ENCODE measurements around the gene TRIM17.

Gene TRIM17

DNA sequence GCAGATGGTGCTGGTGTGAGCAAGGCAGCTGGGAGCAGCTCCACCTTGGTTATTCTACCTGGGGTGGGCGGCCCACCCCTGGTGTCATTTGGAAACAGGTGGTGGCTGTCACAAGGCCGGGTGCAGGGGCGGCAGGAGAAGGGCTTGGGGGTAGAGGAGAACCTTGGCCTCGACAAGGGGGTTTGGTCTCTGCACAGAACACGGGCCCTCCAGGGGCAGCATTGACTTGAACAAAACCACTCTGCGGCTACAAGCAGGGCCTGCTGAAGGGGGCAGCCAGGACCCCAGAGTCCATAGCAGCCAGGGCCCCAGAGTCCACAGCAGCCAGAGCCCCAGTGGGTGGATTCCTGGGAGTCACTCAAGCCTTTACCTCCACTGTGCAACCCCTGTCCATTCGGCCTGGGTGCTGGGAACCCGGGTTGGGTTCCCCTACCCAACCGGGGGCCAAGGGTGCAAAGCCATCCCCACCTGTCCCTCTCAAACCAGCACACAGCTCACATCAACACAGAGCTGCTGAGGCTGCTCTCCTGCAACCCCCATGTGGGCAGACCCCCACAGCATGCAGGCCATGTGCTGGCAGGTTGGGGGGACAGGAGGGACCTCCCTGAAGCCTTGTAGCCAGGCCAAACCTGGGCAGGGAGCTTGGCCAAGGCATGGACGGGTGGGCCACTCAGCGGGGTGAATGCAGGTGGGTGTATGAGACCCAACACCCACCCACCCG lies 17.8 kb downstream of the TRIM17 start:
- in situ Hi-C loops (cut with MboI; ENCODE audit: low sequenced_read_pairs): no loop called here
- H3K9me3 ChIP-seq: no peaks in the 10 kb centered on the region
- no peaks in the 10 kb centered on the region for H3K4me1 ChIP-seq
- no peaks in the 10 kb centered on the region for H3K27me3 ChIP-seq (ENCODE audit: low read depth)
- DNase-seq (ENCODE audit: low spot score in 2 of 2): no peak
- no peak overlapping the region for H3K4me3 ChIP-seq
- H3K36me3 ChIP-seq (replicated peaks): peaks cover 64% of the 10 kb centered on the region

DNA sequence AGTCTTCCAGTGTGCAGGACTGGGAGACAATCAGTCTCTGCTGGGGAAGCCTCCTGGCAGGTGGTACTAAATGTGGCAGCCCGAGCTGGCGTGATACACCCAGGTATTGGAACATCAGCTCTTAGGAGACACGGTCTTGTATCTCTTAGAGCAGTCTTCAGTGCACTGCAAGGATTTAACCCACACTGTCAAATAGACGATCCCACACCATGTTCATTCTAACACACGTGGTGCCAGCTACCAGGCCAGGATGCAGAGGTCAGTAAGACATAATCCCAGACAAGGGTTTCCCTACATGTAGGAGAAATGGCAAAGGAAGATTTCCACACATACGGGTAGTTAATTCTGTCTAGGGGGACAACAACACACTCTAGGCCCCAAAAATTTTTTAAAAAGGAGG lies 18.7 kb downstream of the TRIM17 start:
- H3K9me3 ChIP-seq: no peaks in the 10 kb centered on the region
- DNase-seq (ENCODE audit: low spot score in 2 of 2): no peak
- H3K27me3 ChIP-seq (ENCODE audit: low read depth): no peaks in the 10 kb centered on the region
- H3K4me1 ChIP-seq: no peaks in the 10 kb centered on the region
- in situ Hi-C loops (cut with MboI; ENCODE audit: low sequenced_read_pairs): no loop called here
- peaks cover 62% of the 10 kb centered on the region for H3K36me3 ChIP-seq (replicated peaks)
- H3K4me3 ChIP-seq: no peak overlapping the region

DNA sequence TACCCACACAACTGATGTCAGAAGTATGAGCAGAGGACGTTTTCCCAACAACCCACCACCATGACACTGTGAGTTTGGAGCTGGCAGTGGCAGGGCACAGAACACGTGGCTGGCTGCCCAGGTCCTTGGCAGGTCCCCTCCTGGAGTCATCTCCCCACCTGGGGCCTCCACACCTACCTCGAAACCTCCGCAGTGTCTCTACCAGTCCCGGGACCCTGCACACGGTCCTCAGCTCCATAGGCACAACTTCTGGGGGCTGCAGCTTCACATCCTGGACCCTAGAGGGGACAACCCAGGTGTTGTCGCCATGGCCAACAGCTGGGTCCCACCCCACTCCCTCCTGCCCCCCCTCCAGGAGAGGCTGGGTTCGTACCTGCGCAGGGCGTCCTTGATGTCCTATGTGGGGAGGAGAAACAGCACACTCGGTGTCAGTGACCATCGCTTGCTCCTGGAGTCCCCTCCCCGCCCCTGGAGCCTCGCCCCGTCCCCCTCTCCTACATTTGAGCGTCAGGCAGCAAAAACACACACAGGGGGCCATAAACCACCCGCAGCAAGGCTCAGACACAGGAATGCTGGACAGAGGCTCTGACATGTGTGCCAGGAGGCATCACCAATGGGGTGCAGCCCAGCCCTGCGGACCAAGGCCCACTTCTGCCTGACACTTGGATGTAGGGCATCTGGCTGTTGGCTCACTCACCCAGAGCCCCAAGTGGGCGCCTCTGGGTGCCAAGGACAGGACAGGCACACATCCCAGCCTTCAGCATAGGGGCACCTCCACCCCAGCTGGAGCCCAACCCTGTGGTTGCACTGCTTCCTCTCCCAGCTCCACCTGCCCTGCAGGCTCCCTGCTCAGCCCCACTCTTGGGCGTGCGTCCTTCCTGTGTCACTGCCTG lies 19.6 kb downstream of the TRIM17 start:
- no peak overlapping the region for H3K4me3 ChIP-seq
- no peaks in the 10 kb centered on the region for H3K4me1 ChIP-seq
- H3K9me3 ChIP-seq: no peaks in the 10 kb centered on the region
- in situ Hi-C loops (cut with MboI; ENCODE audit: low sequenced_read_pairs): no loop called here
- H3K36me3 ChIP-seq (replicated peaks): peaks cover 55% of the 10 kb centered on the region
- no peak for DNase-seq (ENCODE audit: low spot score in 2 of 2)
- H3K27me3 ChIP-seq (ENCODE audit: low read depth): no peaks in the 10 kb centered on the region

DNA sequence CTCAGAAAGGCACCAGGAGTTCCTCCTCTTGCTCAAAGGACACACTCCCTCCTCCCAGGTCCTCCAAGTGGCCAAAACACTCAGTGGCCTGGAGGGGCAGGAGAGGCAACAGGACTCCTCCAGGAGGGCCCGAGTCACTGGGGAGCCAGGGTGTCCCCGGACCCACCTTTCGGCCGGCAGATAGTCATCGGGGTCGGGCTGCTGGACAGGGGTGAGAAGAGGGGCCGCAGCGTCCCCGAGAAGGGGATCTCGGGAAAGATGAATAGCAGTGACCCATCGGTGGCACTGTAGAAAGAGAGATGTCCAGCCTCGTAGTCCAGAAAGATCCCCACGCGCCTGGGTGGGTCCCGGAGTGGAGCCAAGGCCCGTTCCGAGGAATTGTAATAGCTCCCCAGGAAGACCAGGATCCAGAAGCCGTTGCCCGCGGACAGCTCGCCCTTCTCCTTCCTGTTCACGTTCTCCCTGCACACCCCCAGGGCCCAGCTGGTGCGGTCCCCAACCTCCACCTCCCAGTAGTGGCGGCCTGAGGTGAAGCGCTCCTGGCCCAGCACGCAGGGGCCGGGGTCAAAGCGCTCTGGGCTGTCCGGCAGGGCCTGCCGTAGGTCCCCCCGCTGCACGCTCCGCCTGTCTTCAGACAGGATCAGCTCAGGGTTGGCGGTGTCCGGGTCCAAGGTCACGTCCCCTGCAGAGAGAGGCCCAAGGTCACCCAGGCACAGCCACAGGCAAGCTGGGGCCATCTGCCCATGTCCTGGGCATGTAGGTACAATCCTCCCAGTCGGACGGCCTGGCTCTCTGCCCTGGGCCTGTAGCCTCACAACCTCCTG lies 21.9 kb downstream of the TRIM17 start:
- Histone ChIP-seq H3K9me3 (no peaks in the 10 kb centered on the region), H3K36me3 (replicated peaks) (peaks cover 37% of the 10 kb centered on the region), H3K4me3 (no peak overlapping the region), H3K4me1 (no peaks in the 10 kb centered on the region), H3K27me3 (ENCODE audit: low read depth) (no peaks in the 10 kb centered on the region)
- DNase-seq (ENCODE audit: low spot score in 2 of 2): no peak
- in situ Hi-C loops (cut with MboI; ENCODE audit: low sequenced_read_pairs): no loop called here

DNA sequence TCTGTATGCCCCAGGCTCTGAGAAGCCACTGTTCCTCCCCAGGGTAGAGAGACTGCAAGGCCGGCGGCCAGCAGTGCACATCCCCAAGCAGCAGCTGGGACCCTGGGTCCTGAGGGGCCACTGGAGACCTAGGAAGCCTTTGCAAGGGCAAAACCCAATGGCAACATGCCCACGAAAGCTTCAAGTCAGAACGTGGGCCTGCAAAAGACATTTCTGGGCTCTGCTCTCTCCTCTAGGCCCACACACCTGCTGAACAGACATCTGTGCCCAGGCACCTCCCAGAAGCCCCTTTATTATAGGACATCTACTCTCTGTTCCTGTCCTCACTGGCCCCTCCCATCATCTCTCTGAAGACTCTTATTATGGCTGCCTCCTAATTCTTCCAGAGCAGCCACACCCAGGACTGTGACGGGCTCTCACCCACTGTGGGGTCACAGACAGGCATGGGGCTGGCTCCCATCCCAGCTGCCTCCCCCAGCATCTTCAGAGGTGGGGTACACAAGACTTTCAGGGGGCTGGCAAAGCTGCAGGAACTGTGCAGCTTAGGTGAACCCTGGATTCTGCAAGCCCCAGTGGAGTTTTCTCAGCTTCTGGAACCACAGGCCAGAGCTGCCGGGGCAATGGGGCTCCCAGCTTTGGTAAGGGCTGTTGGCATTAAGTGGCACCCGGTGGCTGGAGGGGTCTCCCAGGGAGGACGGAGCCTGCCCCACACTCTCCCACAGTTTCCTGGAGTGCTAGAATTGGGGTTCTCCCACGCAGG lies 22.7 kb downstream of the TRIM17 start:
- no peak overlapping the region for H3K4me3 ChIP-seq
- no peak for DNase-seq (ENCODE audit: low spot score in 2 of 2)
- H3K9me3 ChIP-seq: no peaks in the 10 kb centered on the region
- in situ Hi-C loops (cut with MboI; ENCODE audit: low sequenced_read_pairs): no loop called here
- H3K36me3 ChIP-seq (replicated peaks): peaks cover 37% of the 10 kb centered on the region
- no peaks in the 10 kb centered on the region for H3K27me3 ChIP-seq (ENCODE audit: low read depth)
- H3K4me1 ChIP-seq: no peaks in the 10 kb centered on the region

DNA sequence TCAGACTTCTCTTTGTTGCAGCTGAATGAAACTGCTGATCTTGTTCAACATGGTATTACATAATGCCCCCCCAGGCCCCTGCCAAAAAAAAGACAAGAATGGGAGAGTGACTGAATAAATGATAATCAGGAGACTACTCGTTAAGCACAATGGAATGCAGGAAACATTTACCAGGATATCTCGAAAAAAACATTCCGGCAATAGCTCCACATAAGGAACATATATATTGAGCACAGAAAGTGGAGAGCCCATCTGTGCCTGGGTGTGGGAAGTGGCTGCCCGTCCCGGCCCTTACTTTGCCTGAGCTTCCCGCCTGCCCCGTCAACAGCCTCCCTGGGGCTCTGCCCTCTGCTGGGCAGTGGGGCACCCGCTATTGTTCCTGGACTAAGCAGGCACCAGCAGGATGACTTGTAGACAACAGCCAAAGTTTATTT lies 23.4 kb downstream of the TRIM17 start:
- DNase-seq (ENCODE audit: low spot score in 2 of 2): no peak
- no peaks in the 10 kb centered on the region for H3K27me3 ChIP-seq (ENCODE audit: low read depth)
- in situ Hi-C loops (cut with MboI; ENCODE audit: low sequenced_read_pairs): no loop called here
- peaks cover 33% of the 10 kb centered on the region for H3K36me3 ChIP-seq (replicated peaks)
- H3K9me3 ChIP-seq: no peaks in the 10 kb centered on the region
- H3K4me1 ChIP-seq: no peaks in the 10 kb centered on the region
- H3K4me3 ChIP-seq: no peak overlapping the region

DNA sequence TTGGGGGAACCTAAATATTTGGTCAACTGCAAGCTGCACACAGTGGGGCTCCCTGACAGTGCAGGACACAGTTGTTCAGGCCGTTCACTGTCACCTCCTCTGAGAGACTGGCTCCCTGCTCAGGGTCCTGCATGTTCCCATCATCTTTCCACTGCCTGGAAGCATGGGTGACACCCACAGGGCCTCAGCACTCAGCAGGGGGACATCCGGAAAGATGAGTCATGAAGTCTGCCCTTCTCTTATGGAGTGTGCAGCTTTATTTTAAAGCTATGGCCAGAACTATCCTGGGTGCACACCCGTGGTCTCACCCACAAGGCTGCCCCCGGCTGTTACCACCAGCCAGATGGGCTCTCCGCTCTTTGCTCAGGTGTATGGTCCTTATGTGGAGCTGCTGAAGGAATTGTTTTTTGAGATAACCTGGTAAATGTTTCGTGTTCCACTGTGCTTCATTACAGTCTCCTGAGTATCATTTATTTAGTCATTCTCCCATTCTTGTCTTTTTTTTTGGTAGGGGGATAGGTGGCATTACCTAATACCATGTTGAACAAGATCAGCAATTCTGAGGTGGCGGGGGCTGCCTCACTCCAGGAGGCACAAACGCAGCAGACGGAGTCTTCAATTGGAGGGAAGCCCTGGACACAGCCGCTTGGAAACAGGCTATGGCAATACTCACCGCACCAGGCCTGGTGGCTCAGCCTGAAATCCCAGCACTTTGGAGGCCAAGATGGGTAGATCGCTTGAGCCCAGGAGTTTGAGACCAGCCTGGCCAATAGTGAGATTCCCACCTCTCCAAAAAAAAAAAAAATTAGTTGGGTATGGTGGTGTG lies 24.3 kb downstream of the TRIM17 start:
- no peaks in the 10 kb centered on the region for H3K4me1 ChIP-seq
- in situ Hi-C loops (cut with MboI; ENCODE audit: low sequenced_read_pairs): no loop called here
- no peaks in the 10 kb centered on the region for H3K9me3 ChIP-seq
- peaks cover 28% of the 10 kb centered on the region for H3K36me3 ChIP-seq (replicated peaks)
- no peaks in the 10 kb centered on the region for H3K27me3 ChIP-seq (ENCODE audit: low read depth)
- H3K4me3 ChIP-seq: no peak overlapping the region
- no peak for DNase-seq (ENCODE audit: low spot score in 2 of 2)

DNA sequence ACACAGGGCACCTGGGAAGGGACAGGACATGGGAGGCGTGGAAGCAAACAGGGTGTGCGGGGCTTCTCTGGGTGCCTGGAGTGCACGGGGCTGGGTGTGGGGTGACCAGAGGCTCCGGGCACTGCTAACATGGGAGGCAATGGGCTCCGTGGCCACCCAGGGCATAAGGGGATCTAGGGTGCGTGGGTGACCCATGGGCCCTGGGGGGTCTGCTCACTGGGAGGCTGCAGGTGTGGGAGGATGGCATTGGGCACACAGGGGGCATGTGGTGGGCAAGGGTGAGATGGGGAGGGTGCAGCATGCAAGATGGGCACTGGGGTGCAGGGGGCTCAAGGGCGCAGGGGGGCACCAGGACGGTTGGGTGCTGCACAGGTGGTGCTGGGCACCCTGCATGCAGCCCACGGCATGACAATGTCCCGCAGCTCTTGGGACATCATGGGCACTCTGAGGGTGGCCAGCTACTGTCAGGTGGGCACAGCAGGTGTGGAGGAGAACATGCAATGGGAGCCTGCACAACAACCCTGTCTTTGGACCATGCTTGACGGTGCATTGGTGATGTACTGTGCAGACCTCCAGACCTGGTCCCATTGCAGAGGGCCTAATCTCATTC lies 25.1 kb downstream of the TRIM17 start:
- no peak for DNase-seq (ENCODE audit: low spot score in 2 of 2)
- Histone ChIP-seq H3K27me3 (ENCODE audit: low read depth) (no peaks in the 10 kb centered on the region), H3K4me1 (no peaks in the 10 kb centered on the region), H3K9me3 (no peaks in the 10 kb centered on the region), H3K36me3 (replicated peaks) (peaks cover 23% of the 10 kb centered on the region), H3K4me3 (no peak overlapping the region)
- in situ Hi-C loops (cut with MboI; ENCODE audit: low sequenced_read_pairs): no loop called here

DNA sequence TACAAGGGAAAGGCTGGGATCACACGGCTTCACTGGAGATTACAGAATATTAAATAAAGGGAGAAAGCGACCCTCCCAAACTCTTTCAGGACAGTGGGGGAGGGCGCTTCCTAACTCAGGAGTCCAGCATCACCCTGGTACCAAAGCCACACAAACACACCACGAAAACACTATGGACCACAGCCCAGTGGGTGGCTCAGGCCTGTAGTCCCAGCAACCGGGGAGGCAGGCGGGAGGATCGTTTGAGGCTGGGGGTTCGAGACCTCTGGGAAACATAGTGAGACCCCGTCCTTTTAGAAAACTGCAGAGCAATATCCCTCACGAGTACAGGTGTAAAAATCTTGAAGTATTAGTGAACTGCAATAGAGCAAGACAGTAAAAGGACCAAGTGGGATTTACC lies 26.0 kb downstream of the TRIM17 start:
- in situ Hi-C loops (cut with MboI; ENCODE audit: low sequenced_read_pairs): no loop called here
- no peaks in the 10 kb centered on the region for H3K27me3 ChIP-seq (ENCODE audit: low read depth)

DNA sequence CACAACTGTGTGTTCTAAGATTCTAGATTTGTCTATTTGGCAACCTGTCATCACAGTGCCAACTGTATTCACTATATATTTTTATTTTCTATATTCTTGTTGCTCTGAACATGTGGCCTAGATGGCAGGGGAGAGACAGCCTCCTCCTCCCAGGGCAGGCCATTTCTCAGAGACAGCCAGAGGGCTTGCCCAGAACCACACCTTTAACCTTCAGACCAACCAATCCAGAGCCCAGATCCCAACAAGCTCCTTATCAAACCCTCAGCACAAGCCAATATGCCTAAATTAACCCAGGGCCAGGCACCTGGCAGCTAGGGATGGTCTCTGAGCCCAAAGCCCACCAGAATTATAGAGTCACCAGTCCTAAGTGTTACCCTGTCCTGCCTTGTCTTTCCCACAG lies 29.3 kb downstream of the TRIM17 start:
- no peaks in the 10 kb centered on the region for H3K36me3 ChIP-seq (replicated peaks)
- H3K27me3 ChIP-seq (ENCODE audit: low read depth): no peaks in the 10 kb centered on the region
- DNase-seq (ENCODE audit: low spot score in 2 of 2): no peak
- no peaks in the 10 kb centered on the region for H3K4me1 ChIP-seq
- H3K4me3 ChIP-seq: no peak overlapping the region
- no peaks in the 10 kb centered on the region for H3K9me3 ChIP-seq
- in situ Hi-C loops (cut with MboI; ENCODE audit: low sequenced_read_pairs): no loop called here

More for the DNA sequence above, 26.0 kb downstream of the TRIM17 start:
- H3K4me3 ChIP-seq: no peak overlapping the region
- no peaks in the 10 kb centered on the region for H3K9me3 ChIP-seq
- H3K4me1 ChIP-seq: no peaks in the 10 kb centered on the region
- peaks cover 14% of the 10 kb centered on the region; the same call in 1 of the 2 replicates for H3K36me3 ChIP-seq (replicated peaks)
- no peak for DNase-seq (ENCODE audit: low spot score in 2 of 2)

DNA sequence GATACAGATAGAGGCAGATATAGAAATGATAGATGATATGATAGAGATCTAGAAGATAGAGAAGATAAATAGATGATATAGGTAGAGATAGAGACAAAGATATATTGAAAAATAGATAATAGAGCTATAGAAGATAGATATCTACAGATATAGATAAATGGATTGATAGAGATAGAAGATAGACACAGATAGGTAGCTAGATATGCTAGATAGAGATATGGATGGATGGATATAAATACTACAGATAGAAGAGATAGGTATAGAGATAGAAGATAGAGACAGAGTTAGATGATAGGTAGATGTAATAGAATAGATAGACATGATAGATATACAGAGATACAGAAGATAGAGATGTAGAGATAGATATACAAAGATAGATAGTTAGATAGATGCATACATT lies 31.4 kb downstream of the TRIM17 start:
- H3K4me1 ChIP-seq: peaks cover under 1% of the 10 kb centered on the region; the same call in 1 of the 2 replicates
- no peaks in the 10 kb centered on the region for H3K36me3 ChIP-seq (replicated peaks)
- no peaks in the 10 kb centered on the region for H3K27me3 ChIP-seq (ENCODE audit: low read depth)
- no peak overlapping the region for H3K4me3 ChIP-seq
- DNase-seq (ENCODE audit: low spot score in 2 of 2): no peak
- H3K9me3 ChIP-seq: no peaks in the 10 kb centered on the region
- in situ Hi-C loops (cut with MboI; ENCODE audit: low sequenced_read_pairs): no loop called here

DNA sequence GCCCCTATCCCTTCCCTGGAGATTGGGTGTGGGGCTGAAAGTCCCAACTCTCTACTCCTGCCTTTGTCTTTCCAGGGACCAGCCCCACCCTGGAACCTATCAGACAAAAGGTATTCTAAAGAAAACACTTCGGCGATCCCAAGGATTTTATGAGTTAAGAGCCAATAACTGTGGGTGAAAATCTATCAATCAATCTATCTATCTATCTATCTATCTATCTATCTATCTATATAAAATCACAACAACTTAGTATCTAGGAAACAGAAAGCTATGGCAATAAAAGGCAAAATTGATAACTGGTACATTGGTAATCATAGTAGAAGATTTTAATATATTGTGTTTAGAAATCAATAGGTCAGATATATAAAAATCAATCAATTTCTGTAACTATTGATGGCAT lies 32.9 kb downstream of the TRIM17 start:
- no peak for DNase-seq (ENCODE audit: low spot score in 2 of 2)
- Histone ChIP-seq H3K4me1 (peaks cover 9% of the 10 kb centered on the region; the same call in 1 of the 2 replicates), H3K27me3 (ENCODE audit: low read depth) (no peaks in the 10 kb centered on the region), H3K36me3 (replicated peaks) (no peaks in the 10 kb centered on the region), H3K9me3 (no peaks in the 10 kb centered on the region), H3K4me3 (no peak overlapping the region)
- in situ Hi-C loops (cut with MboI; ENCODE audit: low sequenced_read_pairs): no loop called here

Data from HAP-1 (cell line).